GM18868 (cell line): ENCODE data around the gene SDCCAG8.

Experiments used
- ATAC-seq: cut with Tn5 transposase; IDR thresholded peaks from one replicate; pipeline ENCODE4 v1.9.1; 2021; ENCODE audit warnings: mild to moderate bottlenecking, moderate library complexity; ENCODE audit not compliant: unreplicated experiment

SDCCAG8 gene

GRCh38 chr1:243415663-243416408, 160.0 kb downstream of the SDCCAG8 start:
- no peak for ATAC-seq

GRCh38 chr1:243416495-243416894, 160.7 kb downstream of the SDCCAG8 start:
- peak; percentile 51 for ATAC-seq

GRCh38 chr1:243420016-243420945, 164.4 kb downstream of the SDCCAG8 start:
- ATAC-seq: no peak

- ATAC-seq: no peak
These were observed 165.3 kb downstream of the SDCCAG8 start for GRCh38 chr1:243420946-243421685.

- ATAC-seq: peak; percentile 93
These were observed 165.9 kb downstream of the SDCCAG8 start for GRCh38 chr1:243421784-243422183.

- ATAC-seq: no peak
These were observed 166.5 kb downstream of the SDCCAG8 start for GRCh38 chr1:243422362-243422761.

GRCh38 chr1:243428084-243428483, 172.2 kb downstream of the SDCCAG8 start:
- ATAC-seq: no peak

- no peak for ATAC-seq
These were observed 172.9 kb downstream of the SDCCAG8 start for GRCh38 chr1:243428617-243429342.

DNA sequence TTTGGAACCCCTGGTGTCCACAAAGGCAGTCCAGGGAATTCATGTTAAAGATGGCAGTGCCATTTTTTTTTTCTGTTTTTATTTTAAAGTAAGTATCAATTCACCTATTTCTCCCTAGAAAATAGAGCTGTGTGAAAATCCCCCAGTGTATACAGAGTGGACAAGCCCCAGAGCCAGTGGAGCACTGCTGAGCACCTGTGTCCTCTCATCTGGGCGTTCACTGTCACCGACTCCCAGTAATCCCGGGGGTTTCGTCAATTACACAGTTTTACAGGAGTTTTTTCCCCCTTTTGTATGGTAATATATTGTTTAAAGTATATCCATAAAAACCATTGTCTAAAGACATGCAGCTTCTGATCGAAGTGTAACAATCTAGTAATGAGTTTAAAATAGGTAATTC, 175.8 kb downstream of the SDCCAG8 start:
- ATAC-seq: no peak

GRCh38 chr1:243432136-243432535, 176.3 kb downstream of the SDCCAG8 start:
- ATAC-seq: no peak

- no peak for ATAC-seq
These were observed 178.0 kb downstream of the SDCCAG8 start for GRCh38 chr1:243433737-243434370.

DNA sequence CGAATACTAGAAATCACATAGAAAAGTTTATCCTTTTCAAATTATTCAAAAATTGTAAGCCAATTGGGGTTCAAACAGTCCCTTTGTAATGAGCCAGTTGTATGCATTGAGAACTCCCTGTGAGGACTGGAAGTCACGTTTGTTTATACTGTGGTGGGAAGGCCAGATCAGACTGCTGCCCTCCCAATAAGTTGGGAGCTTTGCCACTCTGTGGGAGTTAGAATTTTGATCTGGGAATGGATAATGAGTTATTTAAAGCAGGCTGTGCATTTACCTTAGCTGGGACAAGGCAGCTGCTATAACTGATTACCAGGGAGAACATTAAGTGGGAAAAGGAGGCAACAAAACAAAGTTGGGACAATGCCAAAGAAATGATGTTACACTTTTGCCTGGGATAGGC, 178.8 kb downstream of the SDCCAG8 start:
- ATAC-seq: no peak

DNA sequence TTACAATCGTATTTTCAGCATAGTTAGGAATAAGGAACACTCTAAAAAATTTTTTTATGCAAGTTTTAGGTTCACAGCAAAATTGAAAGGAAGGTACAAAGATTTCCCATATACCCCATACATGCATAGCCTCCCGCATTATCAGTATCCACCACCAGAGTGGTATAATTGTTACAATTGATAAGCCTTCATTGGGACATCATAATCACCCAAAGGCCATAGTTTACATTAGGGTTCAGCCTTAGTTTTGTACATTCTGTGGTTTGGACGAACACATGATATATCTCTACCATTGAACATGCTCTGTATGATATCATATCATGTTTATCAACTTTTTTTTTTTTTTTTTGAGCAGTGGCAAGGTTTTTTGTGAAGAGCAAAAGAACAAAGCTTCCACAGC, 180.0 kb downstream of the SDCCAG8 start:
- ATAC-seq: no peak

DNA sequence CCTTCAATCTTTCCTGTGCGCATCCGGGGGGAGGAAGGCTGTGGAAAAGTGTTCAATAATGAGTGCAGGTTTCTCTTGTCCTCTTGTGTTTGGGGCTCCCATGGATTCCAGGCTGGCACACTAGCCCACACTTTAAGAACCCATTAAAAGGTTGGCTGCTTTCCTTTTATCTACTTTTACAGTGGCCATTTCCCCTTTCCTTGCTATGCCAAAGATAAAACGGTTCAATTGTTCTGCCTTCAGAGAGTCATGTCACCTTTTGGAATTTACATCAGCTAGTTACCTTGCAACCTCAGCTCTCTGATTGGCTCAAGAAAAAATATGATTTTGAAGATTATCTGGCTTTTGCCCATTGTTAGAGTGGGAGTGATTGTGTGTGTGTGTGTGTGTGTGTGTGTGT, 182.3 kb downstream of the SDCCAG8 start:
- ATAC-seq: no peak

DNA sequence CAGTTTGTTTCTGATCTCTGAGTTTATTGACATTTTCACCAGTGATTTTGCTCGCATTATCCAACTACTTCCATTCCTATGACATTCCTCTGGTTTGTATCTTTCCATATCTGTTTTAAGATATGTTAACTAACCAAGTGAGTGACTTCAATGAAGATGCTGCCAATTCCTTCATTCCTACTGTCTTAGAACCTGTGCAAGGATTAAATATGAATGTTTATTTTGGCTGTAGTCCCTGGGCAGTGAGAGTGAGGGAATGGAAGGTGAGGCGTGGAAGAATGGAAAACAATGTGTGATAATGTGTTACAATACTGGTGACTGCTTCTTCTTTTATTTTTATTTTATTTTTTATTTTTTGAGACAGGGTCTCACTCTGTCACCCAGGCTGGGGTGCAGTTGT, 183.0 kb downstream of the SDCCAG8 start:
- ATAC-seq: no peak

- ATAC-seq: no peak
These were observed 184.6 kb downstream of the SDCCAG8 start for GRCh38 chr1:243440406-243440805.

DNA sequence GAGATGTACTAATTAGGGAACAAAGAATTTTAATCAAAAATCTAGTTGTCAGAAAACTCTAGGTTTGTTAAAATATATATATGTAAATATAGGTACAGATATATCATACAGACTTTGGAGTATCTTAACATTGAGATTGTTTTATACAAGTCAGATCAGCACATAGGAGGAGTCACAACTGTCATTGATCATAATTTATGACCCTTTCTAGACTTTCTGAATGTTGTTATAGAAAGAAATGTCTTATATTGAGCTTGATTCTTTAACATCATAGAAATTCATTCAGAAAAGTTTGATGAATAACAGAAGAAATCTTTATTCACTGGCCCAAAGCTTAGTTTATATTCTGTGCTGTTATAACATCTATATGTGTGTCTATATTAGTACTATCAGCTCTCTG, 185.8 kb downstream of the SDCCAG8 start:
- no peak for ATAC-seq

DNA sequence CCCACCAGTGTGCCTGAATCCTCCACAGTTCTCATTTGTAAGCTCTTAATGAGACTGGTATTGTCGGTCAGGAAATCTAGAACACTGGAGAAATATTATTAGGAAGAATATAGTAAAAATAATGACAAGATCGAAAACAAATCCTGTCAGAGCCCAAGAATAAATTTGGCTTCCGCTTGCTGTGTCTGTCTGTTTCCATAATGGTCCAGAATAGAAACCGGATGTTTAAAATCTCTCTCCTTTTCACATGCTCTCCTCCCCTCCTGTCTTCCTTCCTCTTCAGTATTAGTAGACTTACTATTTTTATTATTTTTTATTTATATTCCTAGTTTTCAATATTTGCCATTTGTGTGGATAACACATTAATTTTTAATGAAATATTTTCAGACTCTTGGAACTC, 187.7 kb downstream of the SDCCAG8 start:
- ATAC-seq: peak; percentile 77

DNA sequence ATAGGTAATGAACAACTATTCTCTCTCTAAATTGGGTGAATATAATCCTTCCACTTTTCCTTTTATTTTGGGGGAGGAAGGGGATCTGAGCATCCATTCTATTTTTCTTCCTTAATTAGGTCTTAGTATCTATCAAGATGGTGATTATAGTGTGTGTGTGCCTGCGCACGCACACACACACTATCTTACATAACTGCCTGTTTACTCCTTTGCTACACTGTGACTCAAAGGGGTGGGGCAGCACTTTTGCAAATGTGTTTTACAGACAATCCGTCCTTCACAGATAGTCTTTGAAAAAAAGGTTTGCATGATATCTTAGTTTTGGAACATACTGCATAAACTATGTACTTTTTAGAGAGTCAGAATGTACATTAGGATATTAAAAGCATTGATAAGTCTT, 191.5 kb downstream of the SDCCAG8 start:
- ATAC-seq: no peak

DNA sequence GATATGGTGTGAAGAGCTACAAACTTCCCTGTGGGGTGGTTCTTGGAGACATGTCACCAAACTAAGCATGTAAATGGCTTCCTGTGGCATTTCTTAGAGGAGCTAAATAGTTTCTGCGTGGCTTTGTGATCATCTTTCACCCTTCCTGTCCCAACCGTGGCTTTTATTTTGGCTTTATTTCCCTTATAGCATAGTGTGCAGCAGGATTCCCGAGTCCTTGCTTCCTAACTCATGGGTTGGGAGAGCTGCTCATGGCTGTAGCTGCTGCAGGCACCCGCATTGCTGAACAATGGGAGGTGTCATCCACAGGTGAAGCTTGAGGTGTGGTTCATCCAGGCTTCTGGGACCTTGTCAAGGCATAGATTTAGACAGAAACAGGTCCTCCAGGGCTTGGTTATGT, 192.0 kb downstream of the SDCCAG8 start:
- no peak for ATAC-seq
